AG10803 (cell line): ENCODE measurements around the gene SLC25A33.
"Not testable (repeated sequence)": the region's sequence is repeated elsewhere in the genome, so short reads cannot be mapped to it uniquely, and the experiment has no call there.

Source experiments
- DNase-seq: peaks from one replicate; pipeline ENCODE4 v3.0.0; 2010; ENCODE audit warnings: low read depth
- H3K4me3 ChIP-seq: 2 replicates; pipeline ENCODE4 v1.5.1; 2011; ENCODE audit warnings: mild to moderate bottlenecking, low read length, control low read depth
- CTCF ChIP-seq: conservative IDR thresholded peaks from 2 replicates; pipeline ENCODE4 v1.5.1; 2011; ENCODE audit warnings: mild to moderate bottlenecking, low read length, control low read depth, inconsistent platforms

Gene SLC25A33

DNA sequence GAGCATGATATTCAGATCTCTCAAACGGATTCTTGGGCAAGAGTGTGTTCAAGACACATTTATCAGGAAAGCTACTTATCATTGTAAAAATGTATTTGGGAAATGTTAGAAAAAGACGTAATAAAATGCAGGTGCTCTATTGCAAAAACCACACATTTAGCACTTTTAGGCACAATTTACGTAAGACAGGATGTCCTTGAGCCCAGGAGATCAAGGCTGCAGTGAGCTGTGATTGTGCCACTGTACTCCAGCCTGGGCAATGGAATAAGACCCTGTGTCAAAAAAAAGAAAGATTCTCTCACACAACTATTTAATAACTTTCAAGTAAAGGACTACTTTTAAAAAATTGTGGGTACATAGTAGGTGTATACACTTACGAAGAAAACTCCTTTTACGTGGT lies 18.4 kb downstream of the SLC25A33 start:
- no peak for TF ChIP-seq CTCF
- no peak overlapping the region for H3K4me3 ChIP-seq
- DNase-seq = no peak

GRCh38 chr1:9558271-9558945 lies 19.1 kb downstream of the SLC25A33 start:
- no peak overlapping the region for H3K4me3 ChIP-seq
- no peak for TF ChIP-seq CTCF
- no peak for DNase-seq

DNA sequence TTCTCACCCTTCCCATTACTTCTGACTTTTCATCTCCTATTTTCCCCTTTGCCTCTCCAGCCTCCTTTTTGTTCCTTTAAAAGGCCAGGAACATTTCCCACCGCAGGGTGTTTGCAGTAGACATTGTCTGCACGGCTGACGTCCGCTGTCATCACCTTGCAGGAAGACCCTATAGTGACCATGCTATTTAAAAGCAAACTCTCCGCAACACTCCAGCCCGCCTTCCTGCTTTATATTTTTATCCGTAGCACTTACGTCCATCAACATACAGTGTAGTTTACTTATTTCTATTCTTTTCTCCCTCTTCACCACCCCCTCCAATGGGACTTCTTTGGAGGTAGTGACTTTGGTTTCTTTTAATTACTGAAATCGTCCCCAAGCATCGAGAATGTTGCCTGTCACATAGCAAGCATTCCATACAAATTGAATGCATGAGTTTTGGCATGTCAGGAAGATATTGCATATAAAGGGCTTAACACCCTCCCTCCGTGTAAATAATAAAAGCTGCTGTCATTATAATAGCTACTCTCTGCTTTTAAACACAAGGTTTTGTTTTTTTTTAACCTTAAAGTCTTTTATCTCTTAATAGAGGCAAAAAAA lies 19.8 kb downstream of the SLC25A33 start:
- H3K4me3 ChIP-seq = no peak overlapping the region
- TF ChIP-seq CTCF = no peak
- DNase-seq = peak; percentile 20

GRCh38 chr1:9559673-9560072 lies 20.4 kb downstream of the SLC25A33 start:
- no peak for DNase-seq
- no peak overlapping the region for H3K4me3 ChIP-seq
- no peak for TF ChIP-seq CTCF

DNA sequence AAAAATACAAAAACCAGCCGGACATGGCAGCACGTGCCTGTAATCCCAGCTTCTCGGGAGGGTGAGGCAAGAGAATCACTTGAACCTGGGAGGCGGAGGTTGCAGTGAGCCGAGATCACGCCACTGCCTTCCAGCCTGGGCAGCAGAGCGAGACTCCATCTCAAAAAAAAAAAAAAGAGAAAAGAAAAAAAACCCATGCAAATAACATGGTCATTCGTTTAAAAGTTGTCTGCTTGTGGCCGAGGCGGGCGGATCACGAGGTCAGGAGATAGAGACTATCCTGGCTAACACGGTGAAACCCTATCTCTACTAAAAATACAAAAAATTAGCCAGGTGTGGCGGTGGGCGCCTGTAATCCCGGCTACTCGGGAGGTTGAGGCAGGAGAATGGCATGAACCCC lies 20.8 kb downstream of the SLC25A33 start:
- not testable (repeated sequence) for H3K4me3 ChIP-seq

DNA sequence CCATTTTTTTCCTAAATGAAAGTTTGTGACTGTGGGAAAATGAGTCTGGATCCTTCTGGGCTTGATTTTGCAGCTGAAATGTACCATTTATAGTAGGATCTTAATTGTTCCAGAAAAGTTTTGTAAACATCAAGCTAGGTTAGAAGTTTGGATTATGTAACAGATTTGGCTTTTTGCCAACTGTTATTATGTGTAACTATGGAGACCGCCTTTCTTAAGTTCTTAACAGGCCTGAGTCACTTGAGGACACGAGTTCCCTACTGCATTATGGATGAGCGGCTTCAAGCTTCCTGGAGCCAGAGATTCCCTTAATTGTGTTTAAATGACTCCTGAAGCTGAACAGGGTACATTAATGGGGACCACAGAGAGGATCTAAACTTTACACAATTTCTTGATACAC lies 22.2 kb downstream of the SLC25A33 start:
- no peak for TF ChIP-seq CTCF
- DNase-seq = peak; percentile 92
- H3K4me3 ChIP-seq = no peak overlapping the region

More for the DNA sequence above, 20.8 kb downstream of the SLC25A33 start:
- DNase-seq = not testable (repeated sequence)

GRCh38 chr1:9569267-9569666 lies 30.0 kb downstream of the SLC25A33 start:
- no peak overlapping the region for H3K4me3 ChIP-seq
- TF ChIP-seq CTCF = no peak
- DNase-seq = no peak

DNA sequence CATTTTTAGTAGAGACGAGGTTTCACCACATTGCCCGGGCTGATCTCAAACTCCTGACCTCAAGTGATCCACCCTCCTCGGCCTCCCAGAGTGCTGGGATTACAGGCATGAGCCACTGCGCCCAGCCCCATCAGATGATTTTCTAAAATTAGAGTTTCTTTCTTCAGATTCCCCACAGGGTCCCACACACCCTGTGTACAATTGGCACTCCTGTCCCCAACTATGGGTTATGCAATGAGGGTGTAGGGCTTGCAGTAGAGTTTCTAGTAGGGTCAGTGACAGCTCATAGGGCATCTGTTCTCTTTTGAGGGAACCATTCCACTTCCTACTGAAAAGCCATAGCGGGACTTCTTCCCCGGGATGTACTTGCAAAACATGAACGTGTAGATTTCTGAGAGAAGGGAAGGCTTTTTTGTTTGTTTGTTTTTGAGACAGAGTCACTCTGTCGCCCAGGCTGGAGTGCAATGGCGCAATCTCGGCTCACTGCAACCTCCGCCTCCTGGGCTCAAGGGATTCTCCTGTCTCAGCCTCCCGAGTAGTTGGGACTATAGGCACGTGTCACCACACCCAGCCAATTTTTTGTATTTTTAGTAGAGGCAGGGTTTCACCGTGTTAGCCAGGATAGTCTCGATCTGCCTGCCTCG lies 31.7 kb downstream of the SLC25A33 start:
- H3K4me3 ChIP-seq, DNase-seq: not testable (repeated sequence)
